Measurements from ENCODE around the gene AAR2.

Gene AAR2

DNA sequence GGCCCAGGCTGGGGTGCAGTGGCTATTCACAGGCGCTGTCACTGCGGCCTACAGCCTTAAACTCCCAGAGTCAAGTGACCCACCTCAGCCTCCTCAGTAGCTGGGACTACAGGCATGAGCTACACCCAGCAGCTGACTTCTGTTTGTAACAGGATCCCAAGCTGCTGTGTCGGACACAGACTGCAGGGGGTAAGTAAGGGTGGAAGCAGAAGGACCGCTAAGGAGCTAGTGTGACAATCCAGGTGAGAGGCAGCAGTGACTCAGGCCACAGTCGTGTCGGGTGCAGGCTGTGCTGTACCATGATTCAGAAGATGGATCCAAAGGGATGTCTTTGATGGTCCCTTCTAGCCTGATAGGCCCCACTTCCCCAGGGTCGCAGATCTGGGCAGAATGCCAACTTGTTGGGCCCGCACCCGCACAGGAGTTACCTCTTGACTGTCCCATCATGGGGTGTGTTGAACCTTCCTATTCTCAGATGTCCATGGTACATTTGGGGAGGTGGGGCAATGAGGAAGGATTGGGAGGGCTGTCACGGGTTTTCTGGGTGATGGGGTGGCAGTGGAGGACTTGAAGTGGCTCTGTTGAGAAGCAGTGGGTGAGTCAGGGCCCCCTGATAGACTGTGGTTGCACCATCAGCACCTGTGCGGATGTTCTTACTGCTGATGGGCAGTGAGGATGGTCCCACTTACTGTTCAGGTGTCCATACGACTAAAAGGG, 25.3 kb downstream of the AAR2 start:
- DNase-seq, result no peak

DNA sequence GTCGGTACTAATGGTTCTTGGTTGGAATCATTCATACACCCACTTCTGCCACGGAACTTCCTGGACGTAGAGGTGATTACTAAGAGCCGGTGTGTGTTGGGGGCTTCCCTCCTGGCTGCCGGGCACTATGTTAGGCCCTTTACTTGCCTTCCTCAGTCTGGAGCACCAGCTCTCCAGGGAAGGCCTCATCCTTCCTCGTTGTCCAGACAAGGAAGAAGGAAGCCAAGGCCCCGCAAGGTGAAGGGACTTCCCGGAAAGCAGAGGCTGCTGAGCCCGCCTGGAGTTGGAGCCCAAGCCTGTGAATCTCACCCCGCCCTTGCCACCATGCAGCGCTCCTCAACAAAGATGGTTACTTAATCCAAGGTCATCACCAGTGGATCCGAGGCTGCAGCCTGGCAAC, 26.2 kb downstream of the AAR2 start:
- no peak for DNase-seq

DNA sequence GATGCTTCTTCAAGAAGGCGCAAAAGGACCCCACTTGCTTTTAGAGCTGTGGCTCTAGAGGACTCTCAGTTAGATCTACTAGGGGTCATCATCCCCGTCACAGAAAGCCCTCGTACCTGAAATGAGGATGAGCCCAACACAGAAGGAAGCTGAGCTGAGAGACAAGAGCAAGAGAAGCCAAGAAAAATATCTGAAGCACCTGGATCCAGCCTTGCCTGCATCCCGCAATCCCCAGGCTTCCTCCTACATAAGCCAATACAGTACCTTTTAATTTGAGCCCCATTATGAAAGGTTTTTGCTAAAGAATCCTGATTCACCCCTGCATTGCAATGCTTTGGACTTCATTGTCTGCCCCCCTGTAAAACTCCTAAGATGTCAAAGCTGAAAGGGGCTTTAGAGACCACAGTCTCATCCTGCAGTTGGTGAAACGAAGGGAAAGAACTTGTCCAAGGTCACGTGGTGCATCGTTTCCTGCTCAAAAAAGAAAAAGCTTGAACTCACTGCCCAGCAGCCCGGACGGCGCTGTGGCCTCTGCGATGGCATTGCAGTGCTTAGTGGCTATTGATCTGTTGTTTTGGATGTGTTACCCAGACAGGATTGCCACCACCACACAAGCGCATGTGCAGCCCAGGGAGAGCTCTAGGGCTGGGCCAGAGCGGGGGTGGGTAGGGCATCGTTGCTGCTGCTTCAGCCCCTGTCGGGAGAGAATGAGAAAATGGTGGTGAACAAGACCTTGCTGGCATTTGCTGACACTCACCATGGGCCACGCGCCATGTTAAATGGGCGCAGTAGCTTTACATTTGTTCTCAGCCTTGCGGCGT, 28.4 kb downstream of the AAR2 start:
- no peak for DNase-seq

DNA sequence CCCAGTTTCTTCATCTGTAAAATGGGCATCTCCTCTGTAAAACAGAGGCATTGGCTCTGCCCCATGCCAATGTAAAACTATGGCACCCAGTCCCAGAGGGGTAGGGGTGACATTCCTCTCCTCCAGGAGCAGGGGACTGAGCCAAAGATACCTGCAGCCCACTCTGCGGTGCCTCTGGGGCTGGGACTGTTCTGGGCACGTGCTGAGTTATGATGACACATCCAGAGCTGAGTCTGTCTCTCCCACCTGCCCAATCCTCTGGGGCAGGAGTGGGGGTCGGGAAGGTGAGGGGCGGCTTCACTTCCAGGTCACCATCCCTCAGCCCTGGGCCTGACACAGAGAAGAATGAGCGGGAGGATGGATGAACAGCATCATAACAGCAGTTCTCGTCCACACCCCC, 29.9 kb downstream of the AAR2 start:
- DNase-seq, result no peak

DNA sequence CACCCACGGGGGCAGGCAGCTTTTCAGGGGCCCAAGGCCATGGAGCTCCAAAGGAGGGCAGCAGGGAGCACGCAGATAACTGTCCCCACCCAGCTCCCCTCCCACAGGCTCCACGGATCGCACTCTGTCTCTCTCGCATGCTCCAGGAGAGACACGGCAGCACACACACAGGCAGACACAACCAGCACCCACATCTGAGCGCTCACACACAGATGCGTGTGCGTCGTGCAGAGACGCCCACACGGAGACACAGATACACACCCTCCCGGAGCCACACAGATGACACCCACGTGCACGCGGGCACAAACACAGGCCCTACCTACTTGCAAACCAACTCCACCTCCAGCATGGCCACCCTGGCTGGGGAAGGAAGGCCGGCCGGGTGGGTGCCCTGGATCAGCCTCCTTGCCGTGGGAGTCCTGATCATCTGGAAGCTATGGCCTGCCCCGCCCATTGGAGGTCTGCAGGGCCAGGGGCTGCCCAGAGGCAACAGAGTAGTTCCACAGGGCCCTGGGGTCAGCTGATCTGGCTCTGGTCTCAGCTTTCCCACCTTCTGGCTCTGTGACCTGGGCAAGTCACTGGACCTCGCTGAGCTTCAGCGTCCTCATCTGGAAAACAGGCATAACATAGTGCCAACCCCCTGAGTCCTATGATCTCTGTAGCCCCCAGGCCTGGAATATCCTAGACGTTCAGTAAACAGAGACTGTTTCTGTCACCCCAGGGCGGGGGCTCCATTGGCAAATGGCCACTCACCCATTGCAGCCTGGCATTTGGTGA, 31.5 kb downstream of the AAR2 start:
- DNase-seq, result no peak

DNA sequence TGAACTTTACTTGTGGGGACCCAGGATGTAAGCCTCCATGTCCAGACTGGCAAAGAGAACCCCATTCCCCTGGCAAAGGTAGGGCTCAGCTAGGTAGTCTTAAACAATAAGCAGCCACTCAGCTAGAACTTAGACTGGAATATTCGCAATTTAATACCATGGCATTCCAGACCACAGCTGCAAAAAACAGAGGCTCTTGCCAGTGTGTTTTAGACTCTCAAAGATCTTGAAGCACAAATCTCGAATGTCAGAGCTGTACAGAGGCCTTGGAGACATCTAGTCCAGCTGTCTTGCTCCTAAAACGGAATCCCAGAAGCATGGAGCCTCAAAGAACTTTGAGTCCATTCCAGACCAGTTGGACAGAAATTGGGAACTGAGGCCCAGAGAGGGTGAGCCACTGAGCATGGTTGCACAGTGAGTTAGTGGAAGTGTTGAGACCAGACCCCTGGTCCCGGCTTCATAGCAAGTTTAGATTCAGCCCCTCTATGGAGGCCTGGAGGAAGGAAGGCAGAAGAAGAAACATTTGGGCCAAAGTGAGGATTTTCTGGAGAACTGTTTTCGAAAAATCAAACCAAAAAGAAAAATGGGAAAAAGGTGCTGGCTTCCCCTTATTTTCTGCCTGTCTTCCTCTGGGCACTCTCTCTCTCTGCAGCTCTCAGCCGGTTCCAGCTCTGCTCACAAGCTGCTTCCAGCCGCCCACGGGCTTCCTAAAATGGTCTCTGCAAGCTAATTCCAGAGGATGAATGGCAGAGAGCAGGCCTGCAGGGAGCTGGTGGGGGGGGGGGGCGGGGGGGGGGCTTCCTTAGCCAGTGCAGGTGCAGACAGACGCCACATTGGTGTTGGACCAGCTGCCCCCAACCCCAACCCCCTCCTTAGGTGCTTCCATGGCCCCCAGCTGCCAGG, 32.4 kb downstream of the AAR2 start:
- no peak for DNase-seq

DNA sequence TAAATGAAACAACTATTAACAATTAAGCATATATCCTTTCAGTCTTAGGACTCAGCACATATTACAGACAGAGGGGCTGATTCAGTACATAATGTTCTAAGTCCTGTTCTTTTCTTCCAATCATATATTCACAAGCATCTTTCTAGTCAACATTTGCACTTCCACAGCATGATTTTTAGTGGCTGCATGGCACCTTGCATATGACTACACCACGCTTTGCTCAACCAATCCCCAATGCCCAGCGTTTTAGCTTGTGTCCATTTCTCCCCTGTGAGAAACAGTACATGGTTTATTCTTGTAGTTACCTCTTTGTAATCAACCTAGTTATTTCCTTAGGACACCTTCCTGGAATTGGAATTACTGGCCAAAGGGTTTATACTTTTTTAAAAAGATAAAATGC, 33.2 kb downstream of the AAR2 start:
- DNase-seq, result no peak

DNA sequence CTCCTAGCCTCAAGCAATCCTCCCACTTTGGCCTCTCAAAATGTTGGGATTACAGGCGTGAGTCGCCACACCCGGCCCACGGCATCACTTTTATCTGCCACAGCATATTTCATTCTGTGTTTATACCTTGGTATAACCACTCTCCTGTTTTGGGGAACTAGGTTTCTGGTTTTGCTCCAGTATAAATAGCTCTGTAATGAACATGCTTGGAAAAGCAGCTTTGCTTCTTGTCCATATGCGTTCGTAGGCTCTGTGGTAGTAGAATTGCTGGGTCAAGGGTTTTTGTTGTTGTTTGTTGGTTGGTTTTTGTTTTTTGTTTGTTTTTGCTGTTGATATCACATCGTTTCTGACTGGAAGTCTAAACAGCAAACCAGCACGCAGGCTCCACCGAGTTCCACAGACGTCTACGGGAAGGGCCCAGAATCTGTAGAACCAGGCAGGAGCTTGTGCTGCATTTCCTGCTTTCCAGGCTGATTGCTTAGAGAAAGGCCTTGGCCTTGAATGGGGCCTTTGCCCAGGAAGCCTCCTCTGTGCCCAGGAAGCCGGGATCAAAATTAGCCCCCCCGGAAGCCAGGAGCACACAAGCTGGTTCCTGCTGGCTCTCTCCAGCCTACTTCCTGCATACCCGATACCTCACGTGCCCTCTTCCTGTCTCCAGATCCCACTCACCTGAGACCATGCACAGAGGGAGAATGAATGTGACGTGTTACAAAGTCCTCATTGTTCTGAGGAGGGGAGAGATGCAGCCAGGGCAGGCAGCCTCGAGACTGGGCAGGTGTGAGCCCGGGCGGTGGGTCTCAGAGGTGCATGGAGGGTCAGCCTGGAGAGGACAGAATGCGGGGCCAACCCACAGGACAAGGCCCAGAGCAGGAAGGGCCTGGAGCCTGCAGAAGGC, 34.7 kb downstream of the AAR2 start:
- DNase-seq, result no peak

DNA sequence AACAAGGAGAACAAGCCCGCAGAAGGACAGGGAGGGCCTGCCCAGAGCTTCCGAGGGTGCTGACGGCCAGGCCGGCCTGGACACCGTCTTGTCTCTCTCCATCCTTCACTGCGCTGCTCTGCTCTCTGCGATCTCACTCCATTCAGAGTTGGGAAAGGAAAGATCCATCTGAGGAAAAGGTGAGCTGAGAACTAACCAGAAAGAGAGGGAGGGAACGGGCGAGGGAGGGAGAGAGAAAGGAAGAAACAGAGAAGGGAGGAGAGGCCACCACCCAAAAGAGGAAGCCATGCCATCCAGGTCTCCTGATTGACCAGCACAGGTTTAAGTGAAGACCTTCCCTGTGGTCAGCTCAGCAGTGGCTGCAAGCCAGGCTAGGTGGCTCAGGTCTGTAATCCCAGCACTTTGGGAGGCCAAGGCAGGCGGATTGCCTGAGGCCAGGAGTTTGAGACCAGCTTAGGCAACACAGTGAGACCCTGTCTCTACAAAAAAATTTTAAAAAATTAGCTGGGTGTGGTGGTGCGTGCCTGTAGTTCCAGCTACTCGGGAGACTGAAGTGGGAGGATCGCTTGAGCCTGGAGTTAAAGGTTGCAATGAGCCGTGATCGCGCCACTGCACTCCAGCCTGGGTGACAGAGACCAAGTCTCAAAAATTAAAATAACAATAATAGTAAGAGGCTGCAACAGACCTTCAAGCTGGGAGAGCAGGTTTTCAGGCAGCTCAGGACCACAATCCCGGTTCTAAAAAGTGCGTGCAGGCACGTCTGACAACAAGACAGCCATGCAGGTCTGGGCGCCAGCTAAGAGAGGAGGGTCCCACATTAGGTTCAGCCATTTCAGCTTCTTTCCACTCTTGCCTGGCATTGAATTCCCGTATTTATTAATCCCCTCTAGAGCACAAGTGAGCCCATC, 35.6 kb downstream of the AAR2 start:
- DNase-seq, result no peak

DNA sequence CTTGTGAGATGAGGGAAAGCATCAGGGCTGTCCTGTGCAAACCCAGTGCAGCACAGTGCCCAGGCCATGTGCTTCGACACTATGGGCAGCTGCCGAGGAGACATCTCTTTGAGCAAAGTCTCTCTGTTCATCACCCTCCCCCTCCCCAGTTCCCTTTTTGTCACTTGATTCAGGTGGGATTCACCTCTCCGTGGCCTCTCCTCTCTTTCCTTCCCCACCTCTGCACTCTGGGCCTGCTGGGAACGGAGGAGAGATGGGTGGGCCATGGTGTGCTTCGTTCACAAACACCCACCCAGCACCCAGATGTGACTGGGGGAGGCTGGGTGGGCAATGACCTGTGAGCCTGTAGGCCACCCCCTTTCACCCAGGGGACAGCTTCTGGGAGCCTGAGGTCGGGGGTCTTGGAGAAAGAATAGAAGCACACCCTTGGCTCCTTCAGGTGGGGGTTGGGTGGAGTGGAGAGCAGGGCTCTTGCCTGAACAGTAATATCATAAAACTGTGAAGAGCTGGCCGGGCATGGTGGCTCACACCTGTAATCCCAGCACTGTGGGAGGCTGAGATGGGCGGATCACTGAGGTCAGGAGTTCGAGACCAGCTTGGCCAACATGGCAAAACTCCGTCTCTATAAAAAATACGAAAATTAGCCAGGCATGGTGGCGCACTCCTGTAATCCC, 36.4 kb downstream of the AAR2 start:
- DNase-seq, result no peak

DNA sequence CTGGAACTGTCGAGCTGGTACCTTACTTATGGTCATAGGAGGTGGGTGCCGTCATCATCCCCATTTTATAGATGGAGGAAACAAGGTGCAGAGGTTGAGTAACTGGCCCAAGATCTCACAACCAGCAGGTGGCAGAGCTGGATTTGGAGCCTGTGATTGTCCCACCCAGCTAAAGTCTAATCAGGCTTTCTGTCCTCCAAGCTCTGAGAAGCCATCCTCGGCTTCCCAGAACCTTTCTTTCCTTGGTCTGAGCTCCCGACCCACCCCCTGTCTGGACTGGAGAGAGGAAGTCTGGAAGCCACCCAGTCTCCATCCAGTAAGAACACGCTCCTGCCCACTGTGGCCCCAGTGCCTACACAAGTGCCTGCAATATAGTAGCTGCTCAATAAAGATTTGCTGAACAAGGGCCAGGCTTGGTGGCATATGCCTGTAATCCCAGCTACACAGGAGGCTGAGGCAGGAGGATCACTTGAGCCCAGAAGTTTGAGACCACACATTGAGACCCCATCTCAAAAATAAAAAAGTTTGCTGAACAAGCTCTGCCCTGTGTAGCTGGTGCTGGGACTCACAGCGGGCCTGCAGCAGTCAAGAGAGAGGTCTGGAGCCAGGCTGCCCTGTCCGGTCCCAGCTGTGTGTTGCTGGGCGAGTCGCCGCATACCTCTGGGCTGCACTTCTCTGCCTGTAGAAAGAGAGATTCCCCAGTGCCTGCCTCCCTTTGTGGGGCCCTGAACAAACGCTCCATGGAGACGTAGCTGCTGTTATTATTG, 37.3 kb downstream of the AAR2 start:
- DNase-seq, result no peak

DNA sequence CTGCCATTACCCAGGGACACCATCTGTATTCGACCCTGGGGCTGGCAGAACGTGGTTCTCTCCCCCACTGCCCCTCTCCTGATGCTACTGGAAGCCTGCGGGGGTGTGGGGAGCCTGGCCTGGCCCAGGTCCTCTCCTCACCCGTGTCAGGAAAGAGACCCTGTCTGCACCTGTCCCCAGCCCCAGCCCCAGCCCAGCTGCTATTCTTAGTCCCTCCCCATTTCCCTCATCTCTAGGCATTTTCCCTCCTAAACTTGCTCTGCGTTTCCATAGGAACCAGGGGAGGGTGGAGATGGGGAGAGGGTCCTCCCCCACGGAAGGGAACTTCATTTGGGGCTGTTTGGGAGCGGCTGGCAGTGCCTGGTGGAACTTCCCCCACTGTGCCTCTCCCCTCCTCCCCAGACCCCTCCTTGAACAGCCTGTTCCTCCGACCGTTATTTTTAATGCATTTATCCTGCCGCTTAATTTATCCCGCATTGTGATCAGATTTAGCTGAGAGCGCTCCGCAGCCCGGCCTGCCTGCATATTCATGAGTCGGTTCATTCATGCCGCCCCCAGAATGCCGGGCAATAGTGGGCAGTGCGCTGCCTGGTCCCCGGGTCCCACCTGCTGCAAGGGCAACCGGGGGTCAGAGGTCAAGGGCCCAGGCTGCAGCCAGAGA, 38.0 kb downstream of the AAR2 start:
- no peak for DNase-seq

DNA sequence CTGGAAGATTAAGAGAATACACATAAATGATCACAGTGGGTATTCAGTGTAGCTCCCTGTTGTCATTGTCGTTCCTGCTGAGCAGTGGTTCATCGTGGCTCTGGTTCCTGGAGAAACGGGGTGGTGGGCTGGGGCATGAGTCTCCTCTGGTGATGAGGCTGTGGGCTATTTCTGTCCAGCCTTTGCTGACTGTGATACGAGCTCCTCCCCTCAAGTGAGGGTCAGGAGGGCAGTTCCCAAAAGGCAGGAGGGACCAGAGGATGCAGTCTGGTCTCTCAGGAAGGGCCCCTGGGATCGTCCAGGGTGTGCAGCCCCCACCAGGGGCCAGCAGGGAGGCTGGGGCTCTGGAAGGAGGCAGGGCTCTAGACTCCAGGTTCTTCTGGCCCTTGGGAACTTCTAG, 38.7 kb downstream of the AAR2 start:
- no peak for DNase-seq

DNA sequence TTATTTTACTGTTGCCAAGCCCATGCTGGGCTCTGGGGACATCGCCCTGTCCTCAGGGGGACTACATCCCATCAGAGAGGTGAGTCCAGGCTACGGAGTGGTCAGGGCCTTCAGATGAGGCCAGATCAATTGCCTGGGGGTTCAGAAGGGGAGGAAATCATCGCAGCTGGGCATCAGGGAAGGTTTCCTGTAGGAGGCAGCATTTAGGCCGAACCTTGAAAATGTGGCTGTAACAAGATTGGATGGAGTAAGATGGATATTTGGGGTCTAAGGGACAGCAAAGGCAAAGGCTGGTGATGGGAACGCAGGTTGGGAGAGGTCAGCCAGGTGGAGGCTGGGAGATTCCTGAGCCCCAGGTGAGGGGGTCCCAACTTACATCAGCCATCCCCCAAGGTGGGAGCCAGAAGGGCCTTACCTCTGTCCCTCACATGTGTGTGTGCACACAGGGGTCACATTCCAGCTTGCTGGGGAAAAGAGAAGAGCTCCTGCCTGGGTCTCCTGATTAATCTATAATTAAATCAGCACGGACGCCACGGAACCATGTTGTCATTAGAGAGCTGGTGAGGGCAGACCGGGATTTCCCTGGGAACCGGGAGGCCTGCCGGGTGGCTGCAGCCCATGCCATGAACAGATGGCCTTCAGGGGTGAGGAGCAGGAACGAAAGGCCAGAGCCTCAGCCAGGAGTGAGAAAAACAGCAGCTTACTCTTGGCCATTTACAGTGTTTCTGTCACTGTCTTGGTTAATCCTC, 39.3 kb downstream of the AAR2 start:
- DNase-seq, result no peak

DNA sequence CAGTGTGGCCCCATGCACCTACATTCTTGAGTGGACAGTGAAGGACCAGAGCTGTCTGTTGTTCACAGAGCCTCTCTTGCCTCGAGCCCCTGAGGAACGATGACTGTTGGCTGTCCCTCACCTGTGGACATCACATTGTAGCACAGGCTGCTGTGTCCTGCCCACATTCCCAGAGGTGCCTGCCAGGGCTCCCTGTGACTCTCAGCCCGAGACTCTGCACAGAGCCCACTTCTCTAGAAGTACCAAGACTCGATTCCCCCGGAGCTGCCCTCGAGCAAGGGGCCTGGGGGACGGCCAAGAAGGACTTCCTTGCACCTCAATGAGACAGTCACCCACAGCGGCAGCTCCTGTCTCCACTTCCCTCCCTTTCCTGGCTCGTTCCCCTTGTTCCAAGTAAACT, 41.3 kb downstream of the AAR2 start:
- DNase-seq, result no peak

DNA sequence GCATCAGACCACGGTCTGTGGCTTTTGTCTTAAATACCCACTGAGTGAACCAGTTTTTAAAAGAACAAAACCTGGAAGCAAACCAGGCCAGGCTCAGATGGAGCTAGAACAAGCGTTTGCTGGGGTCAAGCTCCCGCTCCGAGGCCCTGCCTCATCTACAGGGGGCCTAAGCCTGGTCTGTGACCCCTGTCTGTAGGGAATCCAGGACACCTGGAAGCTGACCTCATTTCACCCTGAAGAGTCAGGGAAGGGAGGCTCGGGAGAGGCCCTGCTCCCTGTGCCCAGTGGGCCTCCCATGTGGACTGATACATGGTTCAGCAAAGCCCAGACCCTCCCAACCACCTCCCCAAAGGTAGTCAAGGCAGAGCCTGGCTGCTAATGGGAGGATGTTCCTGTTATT, 43.1 kb downstream of the AAR2 start:
- no peak for DNase-seq

DNA sequence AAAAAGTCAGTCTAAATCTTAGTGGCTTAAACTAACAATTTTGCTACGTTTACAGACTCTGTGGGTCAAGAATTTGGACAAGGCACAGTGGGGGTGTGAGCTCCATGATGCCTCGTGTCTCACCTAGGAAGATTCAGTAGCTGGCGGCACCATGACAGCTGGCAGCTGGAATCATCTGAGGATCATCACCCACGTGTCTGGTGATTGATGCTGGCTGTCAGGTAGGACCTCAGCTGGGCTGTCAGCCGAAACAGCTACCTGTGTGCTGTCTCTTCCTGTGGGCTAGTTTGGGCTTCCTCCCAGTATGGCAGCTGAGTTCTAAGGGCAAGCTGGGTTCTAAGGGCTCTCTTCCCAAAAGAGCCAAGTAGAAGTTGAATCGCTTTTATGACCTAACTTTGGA, 43.5 kb downstream of the AAR2 start:
- no peak for DNase-seq

All from femur (tissue), 1 donor.